H1 (cell line): ENCODE results near the gene SRGAP3.

Source experiments
- JUND ChIP-seq: IDR thresholded peaks from 2 replicates; pipeline ENCODE4 v1.6.1; 2011; ENCODE audit warnings: mild to moderate bottlenecking, improper control_type of control experiment, low read length
- RNF2 ChIP-seq: fragments of 200-900, 300-1000 bp; sonication (generic); IDR thresholded peaks from 2 replicates; pipeline ENCODE4 v1.7.1; 2016; ENCODE audit warnings: borderline replicate concordance, low read depth, mild to moderate bottlenecking, antibody characterized with exemption, low read length; ENCODE audit not compliant: poor library complexity, severe bottlenecking; ENCODE audit errors: missing control alignments
- SIN3A ChIP-seq, 2 experiments: IDR thresholded peaks in 1 of 2; conservative IDR thresholded peaks in 1 of 2; 2 replicates each; pipeline ENCODE4 v1.6.1; 2011 to 2012; ENCODE audit warnings: low read length in 2 of 2, improper control_type of control experiment in 1 of 2, low read depth in 1 of 2, mild to moderate bottlenecking in 1 of 2
- SP1 ChIP-seq: IDR thresholded peaks from 2 replicates; pipeline ENCODE4 v1.6.1; 2011; ENCODE audit warnings: low read depth, low read length
- SUZ12 ChIP-seq: fragments of 200-600 bp; sonication (generic); IDR thresholded peaks from 2 replicates; pipeline ENCODE4 v1.6.1; 2012; ENCODE audit warnings: mild to moderate bottlenecking, inconsistent platforms, low read length, moderate library complexity, mixed read lengths
- TAF1 ChIP-seq: IDR thresholded peaks from 2 replicates; pipeline ENCODE4 v1.6.1; 2011; ENCODE audit warnings: mild to moderate bottlenecking, low read depth, low read length
- TEAD4 ChIP-seq: IDR thresholded peaks from 2 replicates; pipeline ENCODE4 v1.6.1; 2012; ENCODE audit warnings: low read depth, low read length, inconsistent platforms, mixed read lengths
- TF ChIP-seq, protein P1 (sequence below), 3 experiments: IDR thresholded peaks; 1 replicate in 2 of 3; 2 replicates in 1 of 3; pipeline versions ENCODE4 v1.5.1 to v1.6.1; 2011; ENCODE audit warnings: low read length in 3 of 3, mild to moderate bottlenecking in 3 of 3, inconsistent platforms in 2 of 3, low read depth in 1 of 3, moderate library complexity in 1 of 3; ENCODE audit not compliant: insufficient read depth in 1 of 3; ENCODE audit errors: control extremely low read depth in 1 of 3
- TF ChIP-seq, protein P2 (sequence below): IDR thresholded peaks from 2 replicates; pipeline ENCODE4 v1.6.1; 2012; ENCODE audit warnings: inconsistent platforms

DNA sequence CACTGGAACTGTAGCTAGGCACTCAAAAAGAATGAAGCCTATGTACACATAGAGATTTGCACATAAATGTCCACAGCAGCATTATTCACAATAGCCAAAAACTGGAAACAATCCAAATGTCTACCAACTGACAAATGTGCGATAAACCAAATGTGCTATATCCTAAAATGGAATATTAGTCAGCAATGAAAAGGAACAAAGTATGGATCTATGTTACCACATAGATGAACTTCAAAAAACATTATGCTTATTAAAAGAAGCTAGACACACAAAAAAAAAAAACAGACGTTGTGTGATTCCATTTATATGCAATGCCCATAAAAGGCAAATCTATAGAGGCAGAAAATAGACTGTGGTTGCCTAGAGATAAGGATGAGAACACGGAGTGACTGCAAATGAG lies 39.7 kb downstream of the SRGAP3 start:
- TF ChIP-seq, protein P1, sequence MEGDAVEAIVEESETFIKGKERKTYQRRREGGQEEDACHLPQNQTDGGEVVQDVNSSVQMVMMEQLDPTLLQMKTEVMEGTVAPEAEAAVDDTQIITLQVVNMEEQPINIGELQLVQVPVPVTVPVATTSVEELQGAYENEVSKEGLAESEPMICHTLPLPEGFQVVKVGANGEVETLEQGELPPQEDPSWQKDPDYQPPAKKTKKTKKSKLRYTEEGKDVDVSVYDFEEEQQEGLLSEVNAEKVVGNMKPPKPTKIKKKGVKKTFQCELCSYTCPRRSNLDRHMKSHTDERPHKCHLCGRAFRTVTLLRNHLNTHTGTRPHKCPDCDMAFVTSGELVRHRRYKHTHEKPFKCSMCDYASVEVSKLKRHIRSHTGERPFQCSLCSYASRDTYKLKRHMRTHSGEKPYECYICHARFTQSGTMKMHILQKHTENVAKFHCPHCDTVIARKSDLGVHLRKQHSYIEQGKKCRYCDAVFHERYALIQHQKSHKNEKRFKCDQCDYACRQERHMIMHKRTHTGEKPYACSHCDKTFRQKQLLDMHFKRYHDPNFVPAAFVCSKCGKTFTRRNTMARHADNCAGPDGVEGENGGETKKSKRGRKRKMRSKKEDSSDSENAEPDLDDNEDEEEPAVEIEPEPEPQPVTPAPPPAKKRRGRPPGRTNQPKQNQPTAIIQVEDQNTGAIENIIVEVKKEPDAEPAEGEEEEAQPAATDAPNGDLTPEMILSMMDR (IDR thresholded peaks at IDR 0.05; ENCODE audit: control extremely low read depth in 1 of 3, insufficient read depth in 1 of 3, low read depth in 1 of 3, low read length in 3 of 3): no peak
- TF ChIP-seq, protein P2, sequence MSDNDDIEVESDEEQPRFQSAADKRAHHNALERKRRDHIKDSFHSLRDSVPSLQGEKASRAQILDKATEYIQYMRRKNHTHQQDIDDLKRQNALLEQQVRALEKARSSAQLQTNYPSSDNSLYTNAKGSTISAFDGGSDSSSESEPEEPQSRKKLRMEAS: no peak
- TF ChIP-seq SUZ12 (no peak), SIN3A (conservative IDR thresholded peaks at IDR 0.05 in 1 of 2, IDR thresholded peaks at IDR 0.05 in 1 of 2; ENCODE audit: low read depth in 1 of 2, low read length in 2 of 2) (no peak), TEAD4 (no peak), JUND (no peak), TAF1 (no peak), RNF2 (no peak), SP1 (no peak)
